K562 (cell line): ENCODE data around the gene NVL. TPM values are rescaled to one million over a fixed set of nuclear protein-coding genes. Genes with fewer than 3 reads are reported as not detected.

Experiments
- ATAC-seq: fragments of 200-7000 bp; cut with Tn5 transposase; 3 replicates; pipeline ENCODE4 v1.9.1; 2020; ENCODE audit warnings: moderate library complexity
- BruUV-seq: library from RNA; stranded (reverse); fragments of 400-500 nt; replicated peaks from 2 replicates; lab custom pipeline; 2021; lab: Mats Ljungman, UMichigan
- CTCF ChIA-PET: fragments of 300-600 bp; formaldehyde crosslinking; extraction: SDS; loops from one replicate; lab custom pipeline; 2021; ENCODE audit warnings: low intra/inter-chr PET ratio; lab: Yijun Ruan, JAX
- POLR2A ChIA-PET: fragments of 300-600, 350-650 bp; sonication (Branson Sonifier 250); formaldehyde crosslinking; extraction: SDS; loops from one replicate; lab custom pipeline; 2021; ENCODE audit warnings: antibody characterized with exemption, inconsistent platforms; lab: Yijun Ruan, JAX
- DNase-seq, 4 experiments: peaks; one replicate each; pipeline versions ENCODE4 v3.0.0 to v3.0.0-alpha.2; 2011 to 2018; ENCODE audit warnings: low spot score in 3 of 4, mixed read lengths in 3 of 4; ENCODE audit errors: extremely low read depth in 1 of 4
- FAIRE-seq: peaks from 2 replicates; lab custom pipeline; 2011; peaks lifted over from hg19 to GRCh38; lab: Jason Lieb, UNC
- H2AFZ ChIP-seq: 2 replicates; pipeline ENCODE4 v1.6.0; 2011; ENCODE audit warnings: low read depth, low read length, control low read depth, inconsistent platforms
- H3K27ac ChIP-seq: fragments of 200-600 bp; 3 replicates; pipeline ENCODE4 v1.8.0; 2011; ENCODE audit warnings: low read depth, mild to moderate bottlenecking, control low read depth, inconsistent platforms, low read length, moderate library complexity, mixed read lengths; ENCODE audit errors: extremely low read depth
- H3K27me3 ChIP-seq, 2 experiments: fragments of 300-600 bp in 1 of 2; 2 replicates in 1 of 2; 3 replicates in 1 of 2; pipeline versions ENCODE4 v1.6.0 to v1.8.0; 2011; ENCODE audit warnings: inconsistent platforms in 2 of 2, low read length in 2 of 2, mild to moderate bottlenecking in 1 of 2, mixed read lengths in 1 of 2, moderate library complexity in 1 of 2; ENCODE audit not compliant: control insufficient read depth in 2 of 2, insufficient read depth in 2 of 2
- H3K36me3 ChIP-seq: fragments of 300-600 bp; 3 replicates; pipeline ENCODE4 v1.8.0; 2011; ENCODE audit warnings: mild to moderate bottlenecking, low read length, inconsistent platforms; ENCODE audit not compliant: control insufficient read depth, insufficient read depth
- H3K4me1 ChIP-seq, 2 experiments: fragments of 200-600 bp in 1 of 2; replicated peaks in 1 of 2; 2 replicates in 1 of 2; 3 replicates in 1 of 2; pipeline versions ENCODE4 v1.5.1 to v1.8.0; 2011; ENCODE audit warnings: inconsistent platforms in 2 of 2, low read length in 2 of 2, mild to moderate bottlenecking in 1 of 2, mixed read lengths in 1 of 2, moderate library complexity in 1 of 2; ENCODE audit not compliant: control insufficient read depth in 2 of 2, insufficient read depth in 2 of 2
- H3K4me2 ChIP-seq: 2 replicates; pipeline ENCODE4 v1.6.1; 2011; ENCODE audit warnings: low read length, control low read depth, inconsistent platforms, mixed read lengths; ENCODE audit not compliant: insufficient read depth
- H3K4me3 ChIP-seq: fragments of 200-600 bp; sonication (generic), shearing (Covaris generic); 2 replicates; pipeline ENCODE4 v1.5.1; 2016; ENCODE audit warnings: control low read depth, inconsistent platforms
- H3K79me2 ChIP-seq: fragments of 200-600 bp; 3 replicates; pipeline ENCODE4 v1.8.0; 2011; ENCODE audit warnings: low read length, inconsistent platforms; ENCODE audit not compliant: control insufficient read depth, insufficient read depth
- H3K9ac ChIP-seq, 2 experiments: 2 replicates each; pipeline versions ENCODE4 v1.6.0 to v1.6.1; 2011; ENCODE audit warnings: low read depth in 2 of 2, low read length in 2 of 2, control low read depth in 1 of 2, inconsistent platforms in 1 of 2, mild to moderate bottlenecking in 1 of 2, mixed read lengths in 1 of 2; ENCODE audit not compliant: insufficient read depth in 1 of 2
- H3K9me1 ChIP-seq: one replicate; pipeline ENCODE4 v1.6.0; 2011; ENCODE audit warnings: inconsistent platforms, mild to moderate bottlenecking, low read length, moderate library complexity; ENCODE audit not compliant: control insufficient read depth, insufficient read depth
- H3K9me3 ChIP-seq: replicated peaks from 2 replicates; pipeline ENCODE4 v1.5.1; 2011; ENCODE audit warnings: low read depth, low read length, inconsistent platforms; ENCODE audit not compliant: control insufficient read depth, insufficient read depth
- H4K20me1 ChIP-seq: replicated peaks from 2 replicates; pipeline ENCODE4 v1.6.1; 2011; ENCODE audit warnings: low read length, inconsistent platforms, mixed read lengths; ENCODE audit not compliant: control insufficient read depth, insufficient read depth
- DEAF1 ChIP-seq: fragments of 450-650 bp; formaldehyde crosslinking; IDR thresholded peaks from 2 replicates; pipeline ENCODE4 v1.4.0; 2020; ENCODE audit warnings: mild to moderate bottlenecking, moderate library complexity
- E2F5 ChIP-seq: sonication (generic); formaldehyde crosslinking; IDR thresholded peaks from 2 replicates; pipeline ENCODE4 v1.8.0; 2022; ENCODE audit warnings: mild to moderate bottlenecking, missing genetic modification reagents
- HMGXB4 ChIP-seq: sonication (generic); formaldehyde crosslinking; IDR thresholded peaks from 2 replicates; pipeline ENCODE4 v1.8.1; 2023; ENCODE audit warnings: mild to moderate bottlenecking, missing genetic modification reagents
- MECOM ChIP-seq: fragments of 250-450 bp; sonication (Bioruptor Pico); IDR thresholded peaks from 2 replicates; pipeline ENCODE4 v1.8.0; 2022; ENCODE audit warnings: inconsistent platforms
- MIER1 ChIP-seq: fragments of 450-650 bp; IDR thresholded peaks from 2 replicates; pipeline ENCODE4 v1.6.1; 2016; ENCODE audit warnings: antibody characterized with exemption, mild to moderate bottlenecking, low read depth
- NFXL1 ChIP-seq: fragments of 450-650 bp; formaldehyde crosslinking; IDR thresholded peaks from 2 replicates; pipeline ENCODE4 v1.4.0; 2021; ENCODE audit warnings: mild to moderate bottlenecking
- PKNOX1 ChIP-seq: fragments of 450-650 bp; IDR thresholded peaks from 2 replicates; pipeline ENCODE4 v1.6.1; 2016
- TFAP4 ChIP-seq: sonication (generic); formaldehyde crosslinking; IDR thresholded peaks from 2 replicates; pipeline ENCODE4 v1.8.0; 2022; ENCODE audit warnings: missing genetic modification reagents, mild to moderate bottlenecking, moderate library complexity, borderline replicate concordance
- ZBTB9 ChIP-seq: fragments of 450-650 bp; formaldehyde crosslinking; IDR thresholded peaks from 2 replicates; pipeline ENCODE4 v1.4.0; 2020; ENCODE audit warnings: mild to moderate bottlenecking, moderate library complexity
- ZNF511 ChIP-seq: sonication (generic); formaldehyde crosslinking; IDR thresholded peaks from 2 replicates; pipeline ENCODE4 v1.8.0; 2022; ENCODE audit warnings: mild to moderate bottlenecking, missing genetic modification reagents
- WGBS: fragments of 100-300 bp; shearing (Covaris generic); methylation state at CpG from one replicate; pipeline ENCODE4 v1.1.6; 2016; ENCODE audit warnings: low coverage, mixed read lengths; ENCODE audit not compliant: insufficient coverage; ENCODE audit errors: missing lambda C conversion rate; 5-methylcytosine and 5-hydroxymethylcytosine counted together
- in situ Hi-C: fragments of 300-500 bp; cut with MboI; formaldehyde crosslinking; loops from 4 replicates; pipeline ENCODE4 v1.15.0; 2018; ENCODE audit warnings: inconsistent platforms, mixed read lengths
- intact Hi-C: fragments of 100-400 bp; cut with micrococcal nuclease; formaldehyde crosslinking; loops from 2 replicates; pipeline ENCODE4 v1.14.2; 2022
- polyA plus RNA-seq, 8 experiments: library from polyadenylated mRNA; depleted of rRNA in 4 of 8; stranded (reverse) in 5 of 8; unstranded in 3 of 8; fragments of >200 nt; fragmentation: Nextera tagmentation in 2 of 8; fragmentation: Illumina TruSeq in 1 of 8; extraction: Ambion mirVana in 2 of 8; extraction: Trizol in 1 of 8; gene quantifications; 2 replicates each; pipeline versions ENCODE4 v1.2.1 to v1.2.3, GENCODE V29; 2011 to 2014; ENCODE audit warnings: inconsistent platforms in 1 of 8, missing spikeins in 1 of 8
- total RNA-seq, 7 experiments: library from RNA; depleted of rRNA in 6 of 7; stranded (reverse); fragments of >200 nt in 6 of 7; fragmentation: Illumina TruSeq in 2 of 7; extraction: Trizol in 2 of 7; gene quantifications; 2 replicates each; pipeline versions ENCODE4 v1.2.1 to v1.2.3, GENCODE V29; 2011 to 2021; ENCODE audit warnings: low replicate concordance in 1 of 7

The NVL gene
- total and polyA plus RNA-seq, 9 of the 15 experiments (the other 6 are each of a cell fraction or from before 2014, with no cell fraction given), result 32.5 to 86.6 (median 62.9) TPM

GRCh38 chr1:224262373-224263054 lies 67.5 kb downstream of the NVL start:
- no TSS peak for BruUV-seq
- in situ Hi-C loops, result no loop called here
- TF ChIP-seq TFAP4 (CRISPR knock-in tag) (peak; percentile 63; the same call in 1 of the 2 replicates), MIER1 (no peak), HMGXB4 (CRISPR knock-in tag) (no peak), E2F5 (no peak), ZBTB9 (no peak), ZNF511 (CRISPR knock-in tag) (no peak), PKNOX1 (peak; percentile 15; the same call in 1 of the 2 replicates), NFXL1 (CRISPR knock-in tag) (0 out of 2 replicates have a peak, but pooled peaks have one; percentile 12), MECOM (CRISPR knock-in tag) (no peak), DEAF1 (CRISPR knock-in tag) (no peak)

More at GRCh38 chr1:224262373-224263054, 67.5 kb downstream of the NVL start:
- Histone ChIP-seq H3K27ac (peak overlapping the region; percentile 57; the same call in 1 of the 3 replicates), H3K36me3 (peaks cover 29% of the 10 kb centered on the region; the same call in 2 of the 3 replicates), H3K79me2 (no peaks in the 10 kb centered on the region), H3K4me1 (peaks cover 0 to 13% of the 10 kb centered on the region in 2 experiments; a peak in 2 of 5 replicates), H3K4me2 (no peak overlapping the region), H3K9me3 (no peaks in the 10 kb centered on the region), H3K27me3 (no peaks in the 10 kb centered on the region), H3K9me1 (no peaks in the 10 kb centered on the region), H3K4me3 (no peak overlapping the region), H2AFZ (no peak overlapping the region), H4K20me1 (no peaks in the 10 kb centered on the region), H3K9ac (no peak overlapping the region)
- ChIA-PET CTCF (interaction anchor here (0.6 kb wide), 1 partner anchor 1655 kb away, joined by 3 read pairs; no protein-coding TSS in a partner anchor), POLR2A (interaction anchor here (0.6 to 1.4 kb wide), 6 partner anchors 11 to 829 kb away, joined by 3 to 5 read pairs (median 3); no protein-coding TSS in a partner anchor)
- WGBS, result 41% methylated on average over 2 of the region's 2 CpGs
- intact Hi-C loops, result no loop called here
- DNase-seq (peak; percentile 35 to 44 (median 38)), ATAC-seq (peak; percentile 66), FAIRE-seq (peak; percentile 44)
